Testis (tissue), 3 donors: ENCODE results near the gene IZUMO4. TPM values are rescaled to one million over a fixed set of nuclear protein-coding genes. Genes with fewer than 3 reads are reported as not detected.

Experiments used
- DNase-seq: peaks from one replicate; pipeline ENCODE4 v3.0.0-alpha.2; 2019
- H3K27ac ChIP-seq, 2 donors: fragments of 200-600 bp; sonication (generic); one replicate each; pipeline ENCODE4 v1.5.1; 2019
- H3K27me3 ChIP-seq: fragments of 200-600 bp; sonication (generic); one replicate; pipeline ENCODE4 v1.5.1; 2019
- H3K36me3 ChIP-seq: fragments of 200-600 bp; sonication (generic); one replicate; pipeline ENCODE4 v1.5.1; 2017; ENCODE audit warnings: low read depth; ENCODE audit errors: missing control alignments
- H3K4me1 ChIP-seq: fragments of 200-600 bp; sonication (generic); one replicate; pipeline ENCODE4 v1.5.1; 2019
- H3K4me3 ChIP-seq, 2 donors: fragments of 200-600 bp; sonication (generic); one replicate each; pipeline ENCODE4 v1.5.1; 2017 to 2019
- H3K9me3 ChIP-seq: fragments of 200-600 bp; sonication (generic); one replicate; pipeline ENCODE4 v1.5.1; 2017
- CTCF ChIP-seq, 3 experiments: fragments of 450-650 bp in 2 of 3; fragments of 200-600 bp in 1 of 3; sonication (generic) in 1 of 3; IDR thresholded peaks; one replicate each; pipeline ENCODE4 v1.5.1; 2016 to 2019; ENCODE audit warnings: antibody characterized with exemption in 3 of 3, mild to moderate bottlenecking in 2 of 3, moderate library complexity in 1 of 3
- POLR2A ChIP-seq: fragments of 450-650 bp; IDR thresholded peaks from one replicate; pipeline ENCODE4 v1.6.1; 2017; ENCODE audit warnings: antibody characterized with exemption, mild to moderate bottlenecking, moderate library complexity
- WGBS, 2 donors: methylation state at CpG; one replicate each; pipeline ENCODE4 v1.1.5; 2018; 5-methylcytosine and 5-hydroxymethylcytosine counted together
- intact Hi-C: fragments of 100-400 bp; cut with DNase I; formaldehyde crosslinking; loops from one replicate; pipeline ENCODE4 v1.15.1; 2023; ENCODE audit warnings: low total_unique reads
- polyA plus RNA-seq: library from polyadenylated mRNA; stranded (reverse); fragments of 350-450 nt; fragmentation: Illumina TruSeq; extraction: RNeasy Lipid Tissue Mini Kit (QIAGEN cat#74804); gene quantifications from one replicate; pipeline ENCODE4 v1.2.3, GENCODE V29; 2014; ENCODE audit warnings: low read depth, low replicate concordance; ENCODE audit not compliant: insufficient read depth
- total RNA-seq, 2 donors: library from RNA; depleted of rRNA; stranded (reverse); fragments of >200 nt; gene quantifications; one replicate each; pipeline ENCODE4 v1.2.3, GENCODE V29; 2016

IZUMO4 gene
- total and polyA plus RNA-seq, 3 donors from 2014 or later = 208 to 796 (median 276) TPM

GRCh38 chr19:2112516-2113320 is 16.0 kb downstream of the IZUMO4 start:
- no peak for DNase-seq
- Histone ChIP-seq H3K27me3 (no peaks in the 10 kb centered on the region), H3K36me3 (no peaks in the 10 kb centered on the region), H3K4me3 (no peak overlapping the region), H3K4me1 (no peaks in the 10 kb centered on the region), H3K27ac (no peak overlapping the region), H3K9me3 (no peaks in the 10 kb centered on the region)
- no peak for TF ChIP-seq POLR2A
- TF ChIP-seq CTCF (IDR thresholded peaks at IDR 0.05) = no peak
- intact Hi-C loops = no loop called here
- 89% methylated on average over 17 to 20 of the region's 23 CpGs for WGBS, 2 donors

- H3K4me3 ChIP-seq = no peak overlapping the region
- H3K4me1 ChIP-seq = no peaks in the 10 kb centered on the region
- DNase-seq = no peak
- no peaks in the 10 kb centered on the region for H3K36me3 ChIP-seq
- 85 to 94% methylated on average over 22 to 24 of the region's 24 CpGs for WGBS, 2 donors
- TF ChIP-seq CTCF (IDR thresholded peaks at IDR 0.05) (no peak), POLR2A (no peak)
- intact Hi-C loops = no loop called here
- H3K27me3 ChIP-seq = no peaks in the 10 kb centered on the region
- H3K9me3 ChIP-seq = no peaks in the 10 kb centered on the region
- H3K27ac ChIP-seq = no peak overlapping the region
These were observed 16.9 kb downstream of the IZUMO4 start for GRCh38 chr19:2113439-2114211.

- no peaks in the 10 kb centered on the region for H3K36me3 ChIP-seq
- H3K4me3 ChIP-seq = no peak overlapping the region
- intact Hi-C loops = no loop called here
- TF ChIP-seq POLR2A (no peak), CTCF (IDR thresholded peaks at IDR 0.05) (no peak)
- no peaks in the 10 kb centered on the region for H3K9me3 ChIP-seq
- H3K27me3 ChIP-seq = no peaks in the 10 kb centered on the region
- no peak overlapping the region for H3K27ac ChIP-seq
- DNase-seq = no peak
- WGBS, 2 donors = 90 to 92% methylated on average over 5 to 8 of the region's 9 CpGs
- no peaks in the 10 kb centered on the region for H3K4me1 ChIP-seq
These were observed 17.5 kb downstream of the IZUMO4 start for GRCh38 chr19:2114218-2114617.

GRCh38 chr19:2114821-2115220 is 18.1 kb downstream of the IZUMO4 start:
- intact Hi-C loops = no loop called here
- H3K4me1 ChIP-seq = no peaks in the 10 kb centered on the region
- no peak overlapping the region for H3K27ac ChIP-seq
- no peaks in the 10 kb centered on the region for H3K36me3 ChIP-seq
- TF ChIP-seq CTCF (IDR thresholded peaks at IDR 0.05) (no peak), POLR2A (no peak)
- no peak overlapping the region for H3K4me3 ChIP-seq
- 87 to 92% methylated on average over 3 to 21 of the region's 21 CpGs for WGBS, 2 donors
- H3K9me3 ChIP-seq = no peaks in the 10 kb centered on the region
- DNase-seq = no peak
- H3K27me3 ChIP-seq = no peaks in the 10 kb centered on the region
